GM23338 (cell line): ENCODE data around the gene KCNMA1. TPM values are rescaled to one million over a fixed set of nuclear protein-coding genes. Genes with fewer than 3 reads are reported as not detected.

ENCODE experiments used
- ATAC-seq: fragments of 200-7000 bp; cut with Tn5 transposase; 3 replicates; pipeline ENCODE4 v1.9.1; 2020
- DNase-seq: peaks from one replicate; pipeline ENCODE4 v3.0.0-alpha.2; 2015; ENCODE audit warnings: low spot score
- H2AFZ ChIP-seq: fragments of 200-600 bp; sonication (generic); 2 replicates; pipeline ENCODE4 v1.8.0; 2016; ENCODE audit warnings: antibody characterized with exemption, mild to moderate bottlenecking, moderate library complexity
- H3F3A ChIP-seq: fragments of 200-600 bp; sonication (generic); replicated peaks from 2 replicates; pipeline ENCODE4 v1.8.0; 2017; ENCODE audit warnings: antibody characterized with exemption, mixed run types, low read depth
- H3K27ac ChIP-seq: fragments of 200-600 bp; sonication (generic); 2 replicates; pipeline ENCODE4 v1.6.1; 2016; ENCODE audit warnings: low read depth
- H3K27me3 ChIP-seq: fragments of 200-600 bp; sonication (generic); 2 replicates; pipeline ENCODE4 v1.8.0; 2016; ENCODE audit warnings: mild to moderate bottlenecking, mixed run types, moderate library complexity; ENCODE audit not compliant: insufficient read depth
- H3K36me3 ChIP-seq: fragments of 200-600 bp; sonication (generic); 2 replicates; pipeline ENCODE4 v1.8.0; 2016; ENCODE audit warnings: mild to moderate bottlenecking; ENCODE audit not compliant: insufficient read depth
- H3K4me1 ChIP-seq: fragments of 200-600 bp; sonication (generic); 2 replicates; pipeline ENCODE4 v1.8.0; 2016; ENCODE audit warnings: mild to moderate bottlenecking, moderate library complexity; ENCODE audit not compliant: insufficient read depth
- H3K4me2 ChIP-seq: fragments of 200-600 bp; sonication (generic); 2 replicates; pipeline ENCODE4 v1.7.1; 2017; ENCODE audit warnings: mixed run types
- H3K4me3 ChIP-seq: fragments of 200-600 bp; sonication (generic); 2 replicates; pipeline ENCODE4 v1.6.1; 2016; ENCODE audit warnings: mixed run types
- H3K79me2 ChIP-seq: fragments of 200-600 bp; sonication (generic); replicated peaks from 2 replicates; pipeline ENCODE4 v1.8.0; 2017; ENCODE audit warnings: mild to moderate bottlenecking; ENCODE audit not compliant: insufficient read depth
- H3K9me2 ChIP-seq: fragments of 200-600 bp; sonication (generic); 2 replicates; pipeline ENCODE4 v1.8.0; 2017; ENCODE audit not compliant: insufficient read depth
- H4K20me1 ChIP-seq: fragments of 200-600 bp; sonication (generic); replicated peaks from 2 replicates; pipeline ENCODE4 v1.8.0; 2017; ENCODE audit warnings: mild to moderate bottlenecking; ENCODE audit not compliant: insufficient read depth
- H3K27ac Mint-ChIP-seq: 2 replicates; pipeline ENCODE4 v1.8.0; 2020; ENCODE audit warnings: inconsistent platforms, mild to moderate bottlenecking, moderate library complexity, mixed read lengths
- H3K27me3 Mint-ChIP-seq: 3 replicates; pipeline ENCODE4 v1.8.0; 2022; ENCODE audit warnings: low read depth, mild to moderate bottlenecking, moderate library complexity, mixed read lengths, inconsistent platforms; ENCODE audit not compliant: insufficient read depth, poor library complexity
- H3K36me3 Mint-ChIP-seq: 3 replicates; pipeline ENCODE4 v1.8.0; 2021; ENCODE audit warnings: low read depth, mild to moderate bottlenecking, inconsistent platforms, moderate library complexity, mixed read lengths
- H3K4me1 Mint-ChIP-seq: 3 replicates; pipeline ENCODE4 v1.8.0; 2020; ENCODE audit warnings: mild to moderate bottlenecking, inconsistent platforms, mixed read lengths
- H3K4me3 Mint-ChIP-seq: 3 replicates; pipeline ENCODE4 v1.8.0; 2021; ENCODE audit warnings: moderate library complexity, mild to moderate bottlenecking, inconsistent platforms, mixed read lengths
- H3K9me3 Mint-ChIP-seq: 3 replicates; pipeline ENCODE4 v1.8.0; 2020; ENCODE audit warnings: moderate library complexity, mild to moderate bottlenecking, inconsistent platforms, mixed read lengths
- CREB1 ChIP-seq: fragments of 250-450 bp; sonication (Bioruptor Pico); IDR thresholded peaks from 2 replicates; pipeline ENCODE4 v1.5.0; 2020; ENCODE audit warnings: low read depth, mild to moderate bottlenecking, moderate library complexity
- EZH2 ChIP-seq: fragments of 200-600 bp; sonication (generic); IDR thresholded peaks from one replicate; pipeline ENCODE4 v1.8.0; 2017; ENCODE audit warnings: antibody characterized with exemption, mild to moderate bottlenecking, low read depth; ENCODE audit not compliant: unreplicated experiment
- EZH2phosphoT487 ChIP-seq: fragments of 200-600 bp; sonication (generic); IDR thresholded peaks from one replicate; pipeline ENCODE4 v1.8.1; 2018; ENCODE audit warnings: antibody characterized with exemption; ENCODE audit not compliant: unreplicated experiment
- JUNB ChIP-seq: IDR thresholded peaks from one replicate; pipeline ENCODE4 v1.6.1; 2016; ENCODE audit warnings: antibody characterized with exemption; ENCODE audit not compliant: unreplicated experiment
- NANOG ChIP-seq: IDR thresholded peaks from 2 replicates; pipeline ENCODE4 v1.6.1; 2016; ENCODE audit warnings: antibody characterized with exemption, borderline replicate concordance
- POLR2AphosphoS5 ChIP-seq: IDR thresholded peaks from 2 replicates; pipeline ENCODE4 v1.6.1; 2016; ENCODE audit warnings: antibody characterized with exemption, low read depth
- STAT1 ChIP-seq: IDR thresholded peaks from one replicate; pipeline ENCODE4 v1.6.1; 2016; ENCODE audit warnings: antibody characterized with exemption; ENCODE audit not compliant: unreplicated experiment
- ZNF114 ChIP-seq: fragments of 250-450 bp; sonication (Bioruptor Pico); IDR thresholded peaks from 2 replicates; pipeline ENCODE4 v1.5.0; 2020; ENCODE audit warnings: mild to moderate bottlenecking, moderate library complexity
- ZNF331 ChIP-seq: fragments of 250-450 bp; sonication (Bioruptor Pico); IDR thresholded peaks from 2 replicates; pipeline ENCODE4 v1.5.0; 2020; ENCODE audit warnings: low read depth, mild to moderate bottlenecking, moderate library complexity
- polyA plus RNA-seq: library from polyadenylated mRNA; unstranded; fragments of >200 nt; fragmentation: Nextera tagmentation; extraction: Ambion mirVana; gene quantifications from 2 replicates; pipeline ENCODE4 v1.2.1, GENCODE V29; 2016
- total RNA-seq: library from RNA; depleted of rRNA; stranded (reverse); fragments of >200 nt; shearing (Covaris generic); gene quantifications from 2 replicates; pipeline ENCODE4 v1.2.3, GENCODE V29; 2014
- TF ChIP-seq, protein P1 (sequence below), 2 experiments: fragments of 200-600 bp in 1 of 2; sonication (generic) in 1 of 2; conservative IDR thresholded peaks; 2 replicates each; pipeline versions ENCODE4 v1.5.1 to v1.6.1; 2016 to 2017; ENCODE audit warnings: antibody characterized with exemption in 2 of 2, low read depth in 2 of 2, mild to moderate bottlenecking in 2 of 2, moderate library complexity in 1 of 2
- TF ChIP-seq, protein P2 (sequence below): IDR thresholded peaks from 2 replicates; pipeline ENCODE4 v1.6.1; 2016; ENCODE audit warnings: antibody characterized with exemption
- TF ChIP-seq, protein P3 (sequence below): fragments of 250-450 bp; sonication (Bioruptor Pico); IDR thresholded peaks from 2 replicates; pipeline ENCODE4 v1.5.0; 2020; ENCODE audit warnings: mild to moderate bottlenecking, moderate library complexity
- TF ChIP-seq, protein P4 (sequence below): IDR thresholded peaks from one replicate; pipeline ENCODE4 v1.6.1; 2018; ENCODE audit warnings: antibody characterized with exemption; ENCODE audit not compliant: unreplicated experiment

Gene KCNMA1
- total and polyA plus RNA-seq, 2 experiments from 2014 or later, result 8.2 to 9.0 TPM

DNA sequence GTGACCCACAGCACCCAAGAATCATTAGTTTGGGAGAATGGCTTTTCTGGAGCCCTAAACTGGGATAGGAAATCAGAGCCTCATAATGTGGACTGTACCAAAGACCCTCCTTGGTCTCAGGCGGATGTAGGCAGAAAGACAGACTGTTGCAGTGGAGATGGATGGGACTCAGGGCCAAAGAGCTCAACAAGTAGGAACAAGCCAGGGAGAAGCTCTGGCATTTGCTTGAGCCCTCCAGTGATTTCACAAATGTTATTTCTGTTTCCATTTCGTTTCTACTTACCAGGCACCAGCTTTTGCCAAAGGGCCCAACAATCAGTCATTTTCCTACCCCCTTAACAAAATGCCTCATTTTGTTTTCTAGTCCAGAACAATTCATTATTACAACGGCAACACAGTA lies 762.7 kb downstream of the KCNMA1 start:
- H3K9me2 ChIP-seq, result peaks cover 18% of the 10 kb centered on the region; the same call in 1 of the 2 replicates
- no peaks in the 10 kb centered on the region for H3F3A ChIP-seq
- no peaks in the 10 kb centered on the region for H3K79me2 ChIP-seq
- no peak overlapping the region for H2AFZ ChIP-seq
- H3K4me3 ChIP-seq, result no peak overlapping the region
- H3K36me3 Mint-ChIP-seq, result no peaks in the 10 kb centered on the region
- no peak for DNase-seq
- no peaks in the 10 kb centered on the region for H3K9me3 Mint-ChIP-seq
- H3K27me3 Mint-ChIP-seq, result no peaks in the 10 kb centered on the region
- H3K27me3 ChIP-seq, result no peaks in the 10 kb centered on the region
- no peak overlapping the region for H3K4me2 ChIP-seq
- no peak for ATAC-seq
- TF ChIP-seq, protein P1, sequence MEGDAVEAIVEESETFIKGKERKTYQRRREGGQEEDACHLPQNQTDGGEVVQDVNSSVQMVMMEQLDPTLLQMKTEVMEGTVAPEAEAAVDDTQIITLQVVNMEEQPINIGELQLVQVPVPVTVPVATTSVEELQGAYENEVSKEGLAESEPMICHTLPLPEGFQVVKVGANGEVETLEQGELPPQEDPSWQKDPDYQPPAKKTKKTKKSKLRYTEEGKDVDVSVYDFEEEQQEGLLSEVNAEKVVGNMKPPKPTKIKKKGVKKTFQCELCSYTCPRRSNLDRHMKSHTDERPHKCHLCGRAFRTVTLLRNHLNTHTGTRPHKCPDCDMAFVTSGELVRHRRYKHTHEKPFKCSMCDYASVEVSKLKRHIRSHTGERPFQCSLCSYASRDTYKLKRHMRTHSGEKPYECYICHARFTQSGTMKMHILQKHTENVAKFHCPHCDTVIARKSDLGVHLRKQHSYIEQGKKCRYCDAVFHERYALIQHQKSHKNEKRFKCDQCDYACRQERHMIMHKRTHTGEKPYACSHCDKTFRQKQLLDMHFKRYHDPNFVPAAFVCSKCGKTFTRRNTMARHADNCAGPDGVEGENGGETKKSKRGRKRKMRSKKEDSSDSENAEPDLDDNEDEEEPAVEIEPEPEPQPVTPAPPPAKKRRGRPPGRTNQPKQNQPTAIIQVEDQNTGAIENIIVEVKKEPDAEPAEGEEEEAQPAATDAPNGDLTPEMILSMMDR (conservative IDR thresholded peaks at IDR 0.05; ENCODE audit: low read depth in 2 of 2), result no peak
- TF ChIP-seq JUNB (no peak), ZNF331 (CRISPR knock-in tag) (no peak), NANOG (no peak), ZNF114 (CRISPR knock-in tag) (no peak), STAT1 (no peak), CREB1 (CRISPR knock-in tag) (no peak), POLR2AphosphoS5 (no peak), EZH2 (no peak), EZH2phosphoT487 (no peak)
- TF ChIP-seq, protein P2, sequence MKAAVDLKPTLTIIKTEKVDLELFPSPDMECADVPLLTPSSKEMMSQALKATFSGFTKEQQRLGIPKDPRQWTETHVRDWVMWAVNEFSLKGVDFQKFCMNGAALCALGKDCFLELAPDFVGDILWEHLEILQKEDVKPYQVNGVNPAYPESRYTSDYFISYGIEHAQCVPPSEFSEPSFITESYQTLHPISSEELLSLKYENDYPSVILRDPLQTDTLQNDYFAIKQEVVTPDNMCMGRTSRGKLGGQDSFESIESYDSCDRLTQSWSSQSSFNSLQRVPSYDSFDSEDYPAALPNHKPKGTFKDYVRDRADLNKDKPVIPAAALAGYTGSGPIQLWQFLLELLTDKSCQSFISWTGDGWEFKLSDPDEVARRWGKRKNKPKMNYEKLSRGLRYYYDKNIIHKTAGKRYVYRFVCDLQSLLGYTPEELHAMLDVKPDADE, result no peak
- TF ChIP-seq, protein P3, sequence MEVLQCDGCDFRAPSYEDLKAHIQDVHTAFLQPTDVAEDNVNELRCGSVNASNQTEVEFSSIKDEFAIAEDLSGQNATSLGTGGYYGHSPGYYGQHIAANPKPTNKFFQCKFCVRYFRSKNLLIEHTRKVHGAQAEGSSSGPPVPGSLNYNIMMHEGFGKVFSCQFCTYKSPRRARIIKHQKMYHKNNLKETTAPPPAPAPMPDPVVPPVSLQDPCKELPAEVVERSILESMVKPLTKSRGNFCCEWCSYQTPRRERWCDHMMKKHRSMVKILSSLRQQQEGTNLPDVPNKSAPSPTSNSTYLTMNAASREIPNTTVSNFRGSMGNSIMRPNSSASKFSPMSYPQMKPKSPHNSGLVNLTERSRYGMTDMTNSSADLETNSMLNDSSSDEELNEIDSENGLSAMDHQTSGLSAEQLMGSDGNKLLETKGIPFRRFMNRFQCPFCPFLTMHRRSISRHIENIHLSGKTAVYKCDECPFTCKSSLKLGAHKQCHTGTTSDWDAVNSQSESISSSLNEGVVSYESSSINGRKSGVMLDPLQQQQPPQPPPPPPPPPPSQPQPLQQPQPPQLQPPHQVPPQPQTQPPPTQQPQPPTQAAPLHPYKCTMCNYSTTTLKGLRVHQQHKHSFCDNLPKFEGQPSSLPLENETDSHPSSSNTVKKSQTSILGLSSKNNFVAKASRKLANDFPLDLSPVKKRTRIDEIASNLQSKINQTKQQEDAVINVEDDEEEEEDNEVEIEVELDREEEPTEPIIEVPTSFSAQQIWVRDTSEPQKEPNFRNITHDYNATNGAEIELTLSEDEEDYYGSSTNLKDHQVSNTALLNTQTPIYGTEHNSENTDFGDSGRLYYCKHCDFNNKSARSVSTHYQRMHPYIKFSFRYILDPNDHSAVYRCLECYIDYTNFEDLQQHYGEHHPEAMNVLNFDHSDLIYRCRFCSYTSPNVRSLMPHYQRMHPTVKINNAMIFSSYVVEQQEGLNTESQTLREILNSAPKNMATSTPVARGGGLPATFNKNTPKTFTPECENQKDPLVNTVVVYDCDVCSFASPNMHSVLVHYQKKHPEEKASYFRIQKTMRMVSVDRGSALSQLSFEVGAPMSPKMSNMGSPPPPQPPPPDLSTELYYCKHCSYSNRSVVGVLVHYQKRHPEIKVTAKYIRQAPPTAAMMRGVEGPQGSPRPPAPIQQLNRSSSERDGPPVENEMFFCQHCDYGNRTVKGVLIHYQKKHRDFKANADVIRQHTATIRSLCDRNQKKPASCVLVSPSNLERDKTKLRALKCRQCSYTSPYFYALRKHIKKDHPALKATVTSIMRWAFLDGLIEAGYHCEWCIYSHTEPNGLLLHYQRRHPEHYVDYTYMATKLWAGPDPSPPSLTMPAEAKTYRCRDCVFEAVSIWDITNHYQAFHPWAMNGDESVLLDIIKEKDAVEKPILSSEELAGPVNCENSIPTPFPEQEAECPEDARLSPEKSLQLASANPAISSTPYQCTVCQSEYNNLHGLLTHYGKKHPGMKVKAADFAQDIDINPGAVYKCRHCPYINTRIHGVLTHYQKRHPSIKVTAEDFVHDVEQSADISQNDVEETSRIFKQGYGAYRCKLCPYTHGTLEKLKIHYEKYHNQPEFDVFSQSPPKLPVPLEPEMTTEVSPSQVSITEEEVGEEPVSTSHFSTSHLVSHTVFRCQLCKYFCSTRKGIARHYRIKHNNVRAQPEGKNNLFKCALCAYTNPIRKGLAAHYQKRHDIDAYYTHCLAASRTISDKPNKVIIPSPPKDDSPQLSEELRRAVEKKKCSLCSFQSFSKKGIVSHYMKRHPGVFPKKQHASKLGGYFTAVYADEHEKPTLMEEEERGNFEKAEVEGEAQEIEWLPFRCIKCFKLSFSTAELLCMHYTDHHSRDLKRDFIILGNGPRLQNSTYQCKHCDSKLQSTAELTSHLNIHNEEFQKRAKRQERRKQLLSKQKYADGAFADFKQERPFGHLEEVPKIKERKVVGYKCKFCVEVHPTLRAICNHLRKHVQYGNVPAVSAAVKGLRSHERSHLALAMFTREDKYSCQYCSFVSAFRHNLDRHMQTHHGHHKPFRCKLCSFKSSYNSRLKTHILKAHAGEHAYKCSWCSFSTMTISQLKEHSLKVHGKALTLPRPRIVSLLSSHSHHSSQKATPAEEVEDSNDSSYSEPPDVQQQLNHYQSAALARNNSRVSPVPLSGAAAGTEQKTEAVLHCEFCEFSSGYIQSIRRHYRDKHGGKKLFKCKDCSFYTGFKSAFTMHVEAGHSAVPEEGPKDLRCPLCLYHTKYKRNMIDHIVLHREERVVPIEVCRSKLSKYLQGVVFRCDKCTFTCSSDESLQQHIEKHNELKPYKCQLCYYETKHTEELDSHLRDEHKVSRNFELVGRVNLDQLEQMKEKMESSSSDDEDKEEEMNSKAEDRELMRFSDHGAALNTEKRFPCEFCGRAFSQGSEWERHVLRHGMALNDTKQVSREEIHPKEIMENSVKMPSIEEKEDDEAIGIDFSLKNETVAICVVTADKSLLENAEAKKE (CRISPR knock-in tag), result no peak
- TF ChIP-seq, protein P4, sequence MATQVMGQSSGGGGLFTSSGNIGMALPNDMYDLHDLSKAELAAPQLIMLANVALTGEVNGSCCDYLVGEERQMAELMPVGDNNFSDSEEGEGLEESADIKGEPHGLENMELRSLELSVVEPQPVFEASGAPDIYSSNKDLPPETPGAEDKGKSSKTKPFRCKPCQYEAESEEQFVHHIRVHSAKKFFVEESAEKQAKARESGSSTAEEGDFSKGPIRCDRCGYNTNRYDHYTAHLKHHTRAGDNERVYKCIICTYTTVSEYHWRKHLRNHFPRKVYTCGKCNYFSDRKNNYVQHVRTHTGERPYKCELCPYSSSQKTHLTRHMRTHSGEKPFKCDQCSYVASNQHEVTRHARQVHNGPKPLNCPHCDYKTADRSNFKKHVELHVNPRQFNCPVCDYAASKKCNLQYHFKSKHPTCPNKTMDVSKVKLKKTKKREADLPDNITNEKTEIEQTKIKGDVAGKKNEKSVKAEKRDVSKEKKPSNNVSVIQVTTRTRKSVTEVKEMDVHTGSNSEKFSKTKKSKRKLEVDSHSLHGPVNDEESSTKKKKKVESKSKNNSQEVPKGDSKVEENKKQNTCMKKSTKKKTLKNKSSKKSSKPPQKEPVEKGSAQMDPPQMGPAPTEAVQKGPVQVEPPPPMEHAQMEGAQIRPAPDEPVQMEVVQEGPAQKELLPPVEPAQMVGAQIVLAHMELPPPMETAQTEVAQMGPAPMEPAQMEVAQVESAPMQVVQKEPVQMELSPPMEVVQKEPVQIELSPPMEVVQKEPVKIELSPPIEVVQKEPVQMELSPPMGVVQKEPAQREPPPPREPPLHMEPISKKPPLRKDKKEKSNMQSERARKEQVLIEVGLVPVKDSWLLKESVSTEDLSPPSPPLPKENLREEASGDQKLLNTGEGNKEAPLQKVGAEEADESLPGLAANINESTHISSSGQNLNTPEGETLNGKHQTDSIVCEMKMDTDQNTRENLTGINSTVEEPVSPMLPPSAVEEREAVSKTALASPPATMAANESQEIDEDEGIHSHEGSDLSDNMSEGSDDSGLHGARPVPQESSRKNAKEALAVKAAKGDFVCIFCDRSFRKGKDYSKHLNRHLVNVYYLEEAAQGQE, result no peak
- no peak overlapping the region for H3K27ac Mint-ChIP-seq
- H3K4me3 Mint-ChIP-seq, result no peak overlapping the region
- no peaks in the 10 kb centered on the region for H3K36me3 ChIP-seq
- no peak overlapping the region for H3K27ac ChIP-seq
- no peaks in the 10 kb centered on the region; the same call in 1 of the 2 replicates for H3K4me1 ChIP-seq
- H4K20me1 ChIP-seq, result no peaks in the 10 kb centered on the region
- peaks cover 6% of the 10 kb centered on the region for H3K4me1 Mint-ChIP-seq
